PC-9 (cell line): Measurements from ENCODE around the gene ZNF609. TPM values are rescaled to one million over a fixed set of nuclear protein-coding genes. Genes with fewer than 3 reads are reported as not detected.

Experiments used
- BruUV-seq: library from RNA; stranded (reverse); fragments of 400-500 nt; replicated peaks from 2 replicates; lab custom pipeline; 2021; lab: Mats Ljungman, UMichigan
- CTCF ChIA-PET: fragments of 300-600 bp; sonication (Branson Sonifier 250); formaldehyde crosslinking; loops from one replicate; lab custom pipeline; 2022; ENCODE audit warnings: antibody characterized with exemption; lab: Charles Lee
- POLR2A ChIA-PET: fragments of 300-600 bp; sonication (Branson Sonifier 250); formaldehyde crosslinking; loops from one replicate; lab custom pipeline; 2022; ENCODE audit warnings: antibody characterized with exemption; ENCODE audit not compliant: unreplicated experiment; lab: Charles Lee
- DNase-seq, 2 experiments: peaks; one replicate each; pipeline versions ENCODE4 v3.0.0 to v3.0.0-alpha.2; 2015 to 2022; ENCODE audit warnings: mixed read lengths in 1 of 2
- H2AFZ ChIP-seq: fragments of 200-600 bp; sonication (generic); 2 replicates; pipeline ENCODE4 v1.8.1; 2017; ENCODE audit warnings: antibody characterized with exemption
- H3F3A ChIP-seq: fragments of 200-600 bp; sonication (generic); 2 replicates; pipeline ENCODE4 v1.8.1; 2017; ENCODE audit warnings: antibody characterized with exemption, mild to moderate bottlenecking, low read depth; ENCODE audit not compliant: insufficient read depth
- H3K27ac ChIP-seq: fragments of 200-600 bp; sonication (generic); 2 replicates; pipeline ENCODE4 v1.6.1; 2016; ENCODE audit warnings: mixed run types
- H3K27me3 ChIP-seq: fragments of 200-600 bp; sonication (generic); 2 replicates; pipeline ENCODE4 v1.6.1; 2016; ENCODE audit warnings: low read depth, mixed run types; ENCODE audit not compliant: insufficient read depth
- H3K36me3 ChIP-seq: fragments of 200-600 bp; sonication (generic); 2 replicates; pipeline ENCODE4 v1.6.1; 2016; ENCODE audit warnings: low read depth, mixed run types
- H3K4me1 ChIP-seq: fragments of 200-600 bp; sonication (generic); replicated peaks from 2 replicates; pipeline ENCODE4 v1.6.1; 2016; ENCODE audit warnings: mixed run types; ENCODE audit not compliant: insufficient read depth
- H3K4me2 ChIP-seq: fragments of 200-600 bp; sonication (generic); 2 replicates; pipeline ENCODE4 v1.6.1; 2017; ENCODE audit warnings: mixed run types
- H3K4me3 ChIP-seq: fragments of 200-600 bp; sonication (generic); 2 replicates; pipeline ENCODE4 v1.6.1; 2016; ENCODE audit warnings: mixed run types
- H3K79me2 ChIP-seq: fragments of 200-600 bp; sonication (generic); 2 replicates; pipeline ENCODE4 v1.6.1; 2017; ENCODE audit warnings: low read depth, mixed run types
- H3K9me2 ChIP-seq: fragments of 200-600 bp; sonication (generic); 2 replicates; pipeline ENCODE4 v1.8.1; 2017; ENCODE audit warnings: mild to moderate bottlenecking; ENCODE audit not compliant: insufficient read depth
- H3K9me3 ChIP-seq: fragments of 200-600 bp; sonication (generic); 2 replicates; pipeline ENCODE4 v1.8.1; 2016; ENCODE audit warnings: low read depth; ENCODE audit not compliant: insufficient read depth
- H4K20me1 ChIP-seq: fragments of 200-600 bp; sonication (generic); 2 replicates; pipeline ENCODE4 v1.8.1; 2017; ENCODE audit not compliant: insufficient read depth
- EZH2 ChIP-seq: fragments of 200-600 bp; sonication (generic); IDR thresholded peaks from 2 replicates; pipeline ENCODE4 v1.8.0; 2017; ENCODE audit warnings: antibody characterized with exemption, low read depth
- intact Hi-C: fragments of 100-400 bp; cut with micrococcal nuclease; formaldehyde crosslinking; loops from one replicate; pipeline ENCODE4 v1.10.0; 2022; ENCODE audit not compliant: unreplicated experiment
- total RNA-seq: library from RNA; stranded (reverse); gene quantifications from 2 replicates; pipeline ENCODE4 v1.2.3, GENCODE V29; 2021
- TF ChIP-seq, protein P1 (sequence below): fragments of 200-600 bp; sonication (generic); conservative IDR thresholded peaks from 2 replicates; pipeline ENCODE4 v1.6.1; 2017; ENCODE audit warnings: mixed run types, antibody characterized with exemption, mild to moderate bottlenecking, moderate library complexity

The ZNF609 gene
- total RNA-seq, 1 experiment from 2014 or later: 38.6 TPM

GRCh38 chr15:64682255-64682654 lies 221.9 kb downstream of the ZNF609 start:
- intact Hi-C loops: loop anchor here (5.0 kb wide), 1 partner anchor 520 kb away; the partner anchor contains the start of gene PPIB
- POLR2A ChIA-PET: no interaction called here
- no peak for DNase-seq
- no peaks in the 10 kb centered on the region for H3K9me3 ChIP-seq
- no TSS peak for BruUV-seq
- H2AFZ ChIP-seq: no peak overlapping the region
- no peak overlapping the region for H3K27ac ChIP-seq
- H3K27me3 ChIP-seq: no peaks in the 10 kb centered on the region
- CTCF ChIA-PET: interaction anchor here (0.7 to 1.2 kb wide), 2 partner anchors 46 to 260 kb away, joined by 3 to 4 read pairs; no protein-coding TSS in a partner anchor
- no peak overlapping the region for H3K4me3 ChIP-seq
- H4K20me1 ChIP-seq: peaks cover 4% of the 10 kb centered on the region; the same call in 1 of the 2 replicates
- TF ChIP-seq, protein P1, sequence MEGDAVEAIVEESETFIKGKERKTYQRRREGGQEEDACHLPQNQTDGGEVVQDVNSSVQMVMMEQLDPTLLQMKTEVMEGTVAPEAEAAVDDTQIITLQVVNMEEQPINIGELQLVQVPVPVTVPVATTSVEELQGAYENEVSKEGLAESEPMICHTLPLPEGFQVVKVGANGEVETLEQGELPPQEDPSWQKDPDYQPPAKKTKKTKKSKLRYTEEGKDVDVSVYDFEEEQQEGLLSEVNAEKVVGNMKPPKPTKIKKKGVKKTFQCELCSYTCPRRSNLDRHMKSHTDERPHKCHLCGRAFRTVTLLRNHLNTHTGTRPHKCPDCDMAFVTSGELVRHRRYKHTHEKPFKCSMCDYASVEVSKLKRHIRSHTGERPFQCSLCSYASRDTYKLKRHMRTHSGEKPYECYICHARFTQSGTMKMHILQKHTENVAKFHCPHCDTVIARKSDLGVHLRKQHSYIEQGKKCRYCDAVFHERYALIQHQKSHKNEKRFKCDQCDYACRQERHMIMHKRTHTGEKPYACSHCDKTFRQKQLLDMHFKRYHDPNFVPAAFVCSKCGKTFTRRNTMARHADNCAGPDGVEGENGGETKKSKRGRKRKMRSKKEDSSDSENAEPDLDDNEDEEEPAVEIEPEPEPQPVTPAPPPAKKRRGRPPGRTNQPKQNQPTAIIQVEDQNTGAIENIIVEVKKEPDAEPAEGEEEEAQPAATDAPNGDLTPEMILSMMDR: no peak
- no peak for TF ChIP-seq EZH2
- no peaks in the 10 kb centered on the region for H3K36me3 ChIP-seq
- H3K9me2 ChIP-seq: no peaks in the 10 kb centered on the region
- H3K4me2 ChIP-seq: no peak overlapping the region
- H3K79me2 ChIP-seq: no peaks in the 10 kb centered on the region
- H3F3A ChIP-seq: no peaks in the 10 kb centered on the region
- no peaks in the 10 kb centered on the region for H3K4me1 ChIP-seq

GRCh38 chr15:64683378-64683777 lies 223.0 kb downstream of the ZNF609 start:
- CTCF ChIA-PET: interaction anchor here (0.6 kb wide), 1 partner anchor 46 kb away, joined by 3 read pairs; no protein-coding TSS in a partner anchor
- no peaks in the 10 kb centered on the region for H3K36me3 ChIP-seq

GRCh38 chr15:64685230-64685888 lies 225.0 kb downstream of the ZNF609 start:
- Histone ChIP-seq H3K4me3 (no peak overlapping the region), H2AFZ (no peak overlapping the region), H4K20me1 (peaks cover 4% of the 10 kb centered on the region; the same call in 1 of the 2 replicates), H3K27me3 (no peaks in the 10 kb centered on the region), H3K4me2 (no peak overlapping the region), H3K36me3 (no peaks in the 10 kb centered on the region), H3K4me1 (no peaks in the 10 kb centered on the region), H3K9me3 (no peaks in the 10 kb centered on the region), H3K79me2 (no peaks in the 10 kb centered on the region), H3K27ac (no peak overlapping the region), H3F3A (no peaks in the 10 kb centered on the region; the same call in 1 of the 2 replicates), H3K9me2 (no peaks in the 10 kb centered on the region)
- no TSS peak for BruUV-seq
- DNase-seq: no peak
- intact Hi-C loops: no loop called here
- TF ChIP-seq, protein P1: no peak
- no peak for TF ChIP-seq EZH2
- ChIA-PET POLR2A (no interaction called here), CTCF (interaction anchor here (0.6 to 0.8 kb wide), 2 partner anchors 44 to 409 kb away, joined by 3 to 6 read pairs; no protein-coding TSS in a partner anchor)

More at GRCh38 chr15:64683378-64683777, 223.0 kb downstream of the ZNF609 start:
- Histone ChIP-seq H2AFZ (no peak overlapping the region), H3K9me3 (no peaks in the 10 kb centered on the region), H3K27ac (no peak overlapping the region), H4K20me1 (peaks cover 4% of the 10 kb centered on the region; the same call in 1 of the 2 replicates), H3K79me2 (no peaks in the 10 kb centered on the region), H3F3A (no peaks in the 10 kb centered on the region), H3K4me3 (no peak overlapping the region), H3K9me2 (no peaks in the 10 kb centered on the region), H3K4me2 (no peak overlapping the region), H3K27me3 (no peaks in the 10 kb centered on the region), H3K4me1 (no peaks in the 10 kb centered on the region)
- TF ChIP-seq, protein P1: no peak
- TF ChIP-seq EZH2: no peak
- POLR2A ChIA-PET: interaction anchor here (0.7 kb wide), 1 partner anchor 39 kb away, joined by 3 read pairs; no protein-coding TSS in a partner anchor
- no peak for DNase-seq
- BruUV-seq: no TSS peak
- intact Hi-C loops: loop anchor here (5.0 kb wide), 1 partner anchor 521 kb away; the partner anchor contains the start of gene PPIB
